ENCODE data around the gene ZC3H12C. TPM values are rescaled to one million over a fixed set of nuclear protein-coding genes. Genes with fewer than 3 reads are reported as not detected.
A peak's percentile ranks its signal among the peaks of the same experiment; 100 is the strongest.

ZC3H12C gene
- total and polyA plus RNA-seq, 2 of the 4 experiments (the other 2 are of a cell fraction), result 4.2 to 15.8 TPM

DNA sequence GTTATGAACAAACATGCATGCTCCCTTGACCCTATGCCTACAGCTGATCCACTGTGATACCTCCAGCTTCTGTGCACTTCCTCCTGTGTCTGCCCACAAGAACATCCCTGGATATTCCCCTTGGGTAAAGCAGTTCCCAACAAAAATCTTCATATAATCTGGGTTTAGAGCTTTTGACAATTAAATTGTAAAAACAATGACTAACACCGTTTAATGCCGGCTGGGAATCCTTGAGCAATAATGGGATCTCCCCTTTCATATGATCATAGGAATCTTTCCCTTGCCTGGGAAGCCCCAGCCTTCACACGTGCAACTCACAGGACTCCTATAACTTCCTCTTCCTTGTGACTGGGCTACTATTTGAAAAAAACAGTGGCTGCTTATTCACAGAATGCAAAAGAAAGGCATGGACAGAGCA lies 6.3 kb upstream of the ZC3H12C start:
- peak overlapping the region; percentile 17 for H2BK5ac ChIP-seq (ENCODE audit: low read depth, low read length, poor library complexity, severe bottlenecking)
- H3K27ac ChIP-seq (ENCODE audit: insufficient read depth, low read length), result no peak overlapping the region
- dilution Hi-C loops (cut with HindIII; ENCODE audit: low sequenced_read_pairs, unreplicated experiment), result no loop called here
- H4K8ac ChIP-seq (ENCODE audit: low read depth in 2 of 2, low read length in 2 of 2), result no peak overlapping the region
- H4K5ac ChIP-seq (ENCODE audit: low read depth, low read length), result no peak overlapping the region
- 0 out of 2 replicates have a peak overlapping the region, but pooled peaks have one; percentile 39 for H2BK120ac ChIP-seq (ENCODE audit: low read depth, low read length)
- peak overlapping the region; percentile 54; the same call in 1 of the 2 replicates for H3K23ac ChIP-seq (ENCODE audit: low read depth, low read length)
- H4K20me1 ChIP-seq (ENCODE audit: insufficient read depth, low read length), result no peaks in the 10 kb centered on the region
- peaks cover 6% of the 10 kb centered on the region for H3K4me1 ChIP-seq (ENCODE audit: control insufficient read depth, insufficient read depth, low read length)
- POLR2A ChIA-PET (ENCODE audit: unreplicated experiment), result no interaction called here
- no peak overlapping the region for H2BK20ac ChIP-seq (ENCODE audit: low read depth, low read length)
- 0 out of 2 replicates have a peak overlapping the region, but pooled peaks have one; percentile 6 for H3K14ac ChIP-seq (replicated peaks; ENCODE audit: low read depth, low read length)
- no CpG with 5 or more reads among the region's 3 CpGs for WGBS, 2 experiments (ENCODE audit: extremely low coverage in 2 of 2, insufficient read length in 1 of 2)
- ATAC-seq (ENCODE audit: low read depth) (no peak; the same call in 1 of the 2 replicates), DNase-seq (peak; percentile 90)
- CTCF ChIA-PET, result interaction anchor here (0.7 kb wide), 1 partner anchor 560 kb away, joined by 3 read pairs; no protein-coding TSS in a partner anchor
- no peak for TF ChIP-seq CHD1 (IDR thresholded peaks at IDR 0.05; ENCODE audit: low read depth, low read length)
- TF ChIP-seq FOS (IDR thresholded peaks at IDR 0.05; ENCODE audit: low read depth, low read length), result peak; percentile 36; the same call in 1 of the 2 replicates
- TF ChIP-seq, protein P1, sequence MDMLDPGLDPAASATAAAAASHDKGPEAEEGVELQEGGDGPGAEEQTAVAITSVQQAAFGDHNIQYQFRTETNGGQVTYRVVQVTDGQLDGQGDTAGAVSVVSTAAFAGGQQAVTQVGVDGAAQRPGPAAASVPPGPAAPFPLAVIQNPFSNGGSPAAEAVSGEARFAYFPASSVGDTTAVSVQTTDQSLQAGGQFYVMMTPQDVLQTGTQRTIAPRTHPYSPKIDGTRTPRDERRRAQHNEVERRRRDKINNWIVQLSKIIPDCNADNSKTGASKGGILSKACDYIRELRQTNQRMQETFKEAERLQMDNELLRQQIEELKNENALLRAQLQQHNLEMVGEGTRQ (IDR thresholded peaks at IDR 0.05; ENCODE audit: low read depth, low read length), result no peak
- TF ChIP-seq POLR2A (IDR thresholded peaks at IDR 0.05; ENCODE audit: low read depth, low read length), result no peak
- TF ChIP-seq BHLHE40 (IDR thresholded peaks at IDR 0.05; ENCODE audit: low read depth, low read length), result peak; percentile 93
- peak; percentile 94 for TF ChIP-seq CEBPB (IDR thresholded peaks at IDR 0.05; ENCODE audit: low read depth, low read length)
- TF ChIP-seq RFX5 (IDR thresholded peaks at IDR 0.05; ENCODE audit: low read depth, low read length), result no peak
- TF ChIP-seq RAD21 (IDR thresholded peaks at IDR 0.05; ENCODE audit: low read length), result no peak
- TF ChIP-seq, protein P2, sequence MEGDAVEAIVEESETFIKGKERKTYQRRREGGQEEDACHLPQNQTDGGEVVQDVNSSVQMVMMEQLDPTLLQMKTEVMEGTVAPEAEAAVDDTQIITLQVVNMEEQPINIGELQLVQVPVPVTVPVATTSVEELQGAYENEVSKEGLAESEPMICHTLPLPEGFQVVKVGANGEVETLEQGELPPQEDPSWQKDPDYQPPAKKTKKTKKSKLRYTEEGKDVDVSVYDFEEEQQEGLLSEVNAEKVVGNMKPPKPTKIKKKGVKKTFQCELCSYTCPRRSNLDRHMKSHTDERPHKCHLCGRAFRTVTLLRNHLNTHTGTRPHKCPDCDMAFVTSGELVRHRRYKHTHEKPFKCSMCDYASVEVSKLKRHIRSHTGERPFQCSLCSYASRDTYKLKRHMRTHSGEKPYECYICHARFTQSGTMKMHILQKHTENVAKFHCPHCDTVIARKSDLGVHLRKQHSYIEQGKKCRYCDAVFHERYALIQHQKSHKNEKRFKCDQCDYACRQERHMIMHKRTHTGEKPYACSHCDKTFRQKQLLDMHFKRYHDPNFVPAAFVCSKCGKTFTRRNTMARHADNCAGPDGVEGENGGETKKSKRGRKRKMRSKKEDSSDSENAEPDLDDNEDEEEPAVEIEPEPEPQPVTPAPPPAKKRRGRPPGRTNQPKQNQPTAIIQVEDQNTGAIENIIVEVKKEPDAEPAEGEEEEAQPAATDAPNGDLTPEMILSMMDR (conservative IDR thresholded peaks at IDR 0.05; ENCODE audit: low read depth, low read length), result no peak
- TF ChIP-seq, protein P3, sequence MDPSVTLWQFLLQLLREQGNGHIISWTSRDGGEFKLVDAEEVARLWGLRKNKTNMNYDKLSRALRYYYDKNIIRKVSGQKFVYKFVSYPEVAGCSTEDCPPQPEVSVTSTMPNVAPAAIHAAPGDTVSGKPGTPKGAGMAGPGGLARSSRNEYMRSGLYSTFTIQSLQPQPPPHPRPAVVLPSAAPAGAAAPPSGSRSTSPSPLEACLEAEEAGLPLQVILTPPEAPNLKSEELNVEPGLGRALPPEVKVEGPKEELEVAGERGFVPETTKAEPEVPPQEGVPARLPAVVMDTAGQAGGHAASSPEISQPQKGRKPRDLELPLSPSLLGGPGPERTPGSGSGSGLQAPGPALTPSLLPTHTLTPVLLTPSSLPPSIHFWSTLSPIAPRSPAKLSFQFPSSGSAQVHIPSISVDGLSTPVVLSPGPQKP (IDR thresholded peaks at IDR 0.05; ENCODE audit: borderline replicate concordance, low read depth, low read length), result no peak
- peak overlapping the region; percentile 59; the same call in 1 of the 2 replicates for H2AK5ac ChIP-seq (ENCODE audit: low read depth, low read length)
- H3K9ac ChIP-seq (ENCODE audit: low read depth, low read length), result no peak overlapping the region
- peaks cover 15% of the 10 kb centered on the region for H3K9me1 ChIP-seq (ENCODE audit: insufficient read depth, low read length)
- no peaks in the 10 kb centered on the region for H3K9me3 ChIP-seq (ENCODE audit: control insufficient read depth, insufficient read depth, low read length)
- no peaks in the 10 kb centered on the region for H3K27me3 ChIP-seq (ENCODE audit: control insufficient read depth, insufficient read depth, low read length)
- in situ Hi-C loops (cut with MboI; ENCODE audit: low sequenced_read_pairs), result no loop called here
- no peak overlapping the region for H4K91ac ChIP-seq (ENCODE audit: insufficient read depth, low read depth, low read length)
- H3K56ac ChIP-seq (ENCODE audit: extremely low read depth, insufficient read depth, low read length), result no peak overlapping the region
- no peak overlapping the region for H3K18ac ChIP-seq (ENCODE audit: low read depth, low read length)
- BruUV-seq (replicated peaks), result no TSS peak
- peak overlapping the region; percentile 51; the same call in 1 of the 2 replicates for H3K4ac ChIP-seq (ENCODE audit: low read depth, low read length)
- H2AK9ac ChIP-seq (replicated peaks; ENCODE audit: low read depth, low read length, poor library complexity), result peak overlapping the region; percentile 76
- no peak overlapping the region for H3K4me2 ChIP-seq (ENCODE audit: low read depth, low read length)
- H3K79me1 ChIP-seq (ENCODE audit: low read depth in 1 of 2, low read length in 2 of 2), result peaks cover 0 to 3% of the 10 kb centered on the region in 2 experiments; a peak in 1 of 4 replicates
- no peaks in the 10 kb centered on the region for H3K36me3 ChIP-seq (ENCODE audit: control insufficient read depth, insufficient read depth, low read length)
- H2BK15ac ChIP-seq (ENCODE audit: low read depth, low read length), result no peak overlapping the region
- intact Hi-C loops (cut with micrococcal nuclease), result no loop called here
- H3K4me3 ChIP-seq (ENCODE audit: insufficient read depth, low read depth, low read length), result no peak overlapping the region
- no peak overlapping the region for H2AFZ ChIP-seq (replicated peaks; ENCODE audit: low read length, poor library complexity)

All from IMR-90 (cell line).